CD14-positive monocyte (primary cell): ENCODE measurements around the gene NCOA7. TPM values are rescaled to one million over a fixed set of nuclear protein-coding genes. Genes with fewer than 3 reads are reported as not detected.

Experiments
- DNase-seq, 3 donors: peaks; one replicate each; pipeline ENCODE4 v3.0.0-alpha.2; 2011 to 2022
- H2AFZ ChIP-seq: 2 replicates; pipeline ENCODE4 v1.6.0; 2012; ENCODE audit warnings: mild to moderate bottlenecking, low read depth, low read length, inconsistent platforms; ENCODE audit not compliant: insufficient read depth, poor library complexity, severe bottlenecking
- H3K27ac ChIP-seq, 2 donors: 1 replicate in 1 of 2; 2 replicates in 1 of 2; pipeline ENCODE4 v1.5.1; 2012 to 2013; ENCODE audit warnings: low read length in 2 of 2, control low read depth in 1 of 2, inconsistent platforms in 1 of 2, low read depth in 1 of 2, mild to moderate bottlenecking in 1 of 2
- H3K27me3 ChIP-seq, 2 donors: one replicate each; pipeline versions ENCODE4 v1.6.0 to v1.6.1; 2011 to 2013; ENCODE audit warnings: low read length in 2 of 2; ENCODE audit not compliant: control insufficient read depth in 2 of 2, insufficient read depth in 2 of 2
- H3K36me3 ChIP-seq, 2 donors: replicated peaks in 1 of 2; 1 replicate in 1 of 2; 2 replicates in 1 of 2; pipeline versions ENCODE4 v1.5.1 to v1.6.1; 2012 to 2013; ENCODE audit warnings: low read length in 2 of 2, control low read depth in 1 of 2, inconsistent platforms in 1 of 2, mild to moderate bottlenecking in 1 of 2; ENCODE audit not compliant: insufficient read depth in 2 of 2, control insufficient read depth in 1 of 2
- H3K4me1 ChIP-seq, 2 donors: 1 replicate in 1 of 2; 2 replicates in 1 of 2; pipeline versions ENCODE4 v1.5.1 to v1.6.1; 2012 to 2013; ENCODE audit warnings: low read length in 2 of 2, control low read depth in 1 of 2, inconsistent platforms in 1 of 2, mild to moderate bottlenecking in 1 of 2, moderate library complexity in 1 of 2; ENCODE audit not compliant: insufficient read depth in 2 of 2, control insufficient read depth in 1 of 2
- H3K4me2 ChIP-seq: replicated peaks from 2 replicates; pipeline ENCODE3; 2012; ENCODE audit warnings: low read length, moderate library complexity, mild to moderate bottlenecking; ENCODE audit not compliant: poor library complexity, severe bottlenecking; ENCODE audit errors: extremely low read depth
- H3K4me3 ChIP-seq, 3 experiments: fragments of 200-600 bp in 1 of 3; sonication (generic) in 1 of 3; replicated peaks in 1 of 3; 1 replicate in 2 of 3; 2 replicates in 1 of 3; pipeline ENCODE4 v1.5.1; 2011 to 2013; ENCODE audit warnings: low read length in 3 of 3, mild to moderate bottlenecking in 3 of 3, control low read depth in 2 of 3, low read depth in 2 of 3, inconsistent platforms in 1 of 3, moderate library complexity in 1 of 3
- H3K79me2 ChIP-seq: 2 replicates; pipeline ENCODE4 v1.6.0; 2012; ENCODE audit warnings: mild to moderate bottlenecking, control low read depth, inconsistent platforms, low read length, moderate library complexity; ENCODE audit not compliant: insufficient read depth
- H3K9ac ChIP-seq: 2 replicates; pipeline ENCODE4 v1.6.0; 2017; ENCODE audit warnings: low read length, mild to moderate bottlenecking; ENCODE audit not compliant: insufficient read depth, poor library complexity, severe bottlenecking
- H3K9me3 ChIP-seq, 2 donors: replicated peaks in 1 of 2; 1 replicate in 1 of 2; 2 replicates in 1 of 2; pipeline versions ENCODE4 v1.5.1 to v1.6.1; 2012 to 2013; ENCODE audit warnings: low read length in 2 of 2, control low read depth in 1 of 2; ENCODE audit not compliant: control insufficient read depth in 1 of 2, insufficient read depth in 1 of 2
- H4K20me1 ChIP-seq: 2 replicates; pipeline ENCODE4 v1.6.0; 2012; ENCODE audit warnings: mild to moderate bottlenecking, low read length, control low read depth, moderate library complexity; ENCODE audit not compliant: insufficient read depth
- H3K27ac Mint-ChIP-seq, 7 donors: one replicate each; pipeline ENCODE4 v1.8.0; 2020; ENCODE audit warnings: mild to moderate bottlenecking in 7 of 7, mixed read lengths in 7 of 7, moderate library complexity in 6 of 7, inconsistent platforms in 2 of 7
- H3K27me3 Mint-ChIP-seq, 3 donors: one replicate each; pipeline ENCODE4 v1.8.0; 2021 to 2022; ENCODE audit warnings: low read depth in 3 of 3, mild to moderate bottlenecking in 3 of 3, mixed read lengths in 3 of 3, moderate library complexity in 3 of 3, inconsistent platforms in 1 of 3
- H3K36me3 Mint-ChIP-seq, 2 donors: one replicate each; pipeline ENCODE4 v1.8.0; 2020; ENCODE audit warnings: mixed read lengths in 2 of 2, inconsistent platforms in 1 of 2, mild to moderate bottlenecking in 1 of 2
- H3K4me1 Mint-ChIP-seq: one replicate; pipeline ENCODE4 v1.8.0; 2020; ENCODE audit warnings: mild to moderate bottlenecking, mixed read lengths
- H3K4me3 Mint-ChIP-seq, 2 donors: one replicate each; pipeline ENCODE4 v1.8.0; 2020; ENCODE audit warnings: mild to moderate bottlenecking in 2 of 2, mixed read lengths in 2 of 2, moderate library complexity in 1 of 2
- H3K9me3 Mint-ChIP-seq, 7 donors: one replicate each; pipeline ENCODE4 v1.8.0; 2020 to 2022; ENCODE audit warnings: mixed read lengths in 7 of 7, mild to moderate bottlenecking in 6 of 7, moderate library complexity in 6 of 7, inconsistent platforms in 2 of 7
- CTCF ChIP-seq: fragments of 200-600 bp; IDR thresholded peaks from one replicate; pipeline ENCODE4 v1.8.0; 2022; ENCODE audit warnings: antibody characterized with exemption, mild to moderate bottlenecking
- WGBS: methylation state at CpG from one replicate; pipeline ENCODE4 v1.1.5; 2013; ENCODE audit warnings: missing lambda C conversion rate; ENCODE audit not compliant: insufficient coverage; 5-methylcytosine and 5-hydroxymethylcytosine counted together
- intact Hi-C, 2 donors: fragments of 100-400 bp; cut with micrococcal nuclease; formaldehyde crosslinking; loops; one replicate each; pipeline versions ENCODE4 v1.15.0 to v1.15.1; 2023
- polyA plus RNA-seq, 3 donors: library from polyadenylated mRNA; depleted of rRNA in 1 of 3; unstranded in 2 of 3; stranded (reverse) in 1 of 3; fragments of 300-500 nt in 2 of 3; fragments of >200 nt in 1 of 3; fragmentation: Illumina TruSeq in 2 of 3; gene quantifications; 1 replicate in 2 of 3; 2 replicates in 1 of 3; pipeline ENCODE4 v1.2.3, GENCODE V29; 2012 to 2021

NCOA7 gene
- polyA plus RNA-seq, 3 donors: 8.3 to 21.9 (median 11.2) TPM

- no peak for TF ChIP-seq CTCF
- intact Hi-C loops: no loop called here
- Mint-ChIP-seq H3K36me3 (peaks cover 22 to 35% of the 10 kb centered on the region in 2 donors), H3K27me3 (no peaks in the 10 kb centered on the region), H3K4me3 (no peak overlapping the region), H3K9me3 (no peaks in the 10 kb centered on the region), H3K27ac (no peak overlapping the region), H3K4me1 (peaks cover 56% of the 10 kb centered on the region)
- Histone ChIP-seq H3K9me3 (no peaks in the 10 kb centered on the region), H2AFZ (no peak overlapping the region), H4K20me1 (no peaks in the 10 kb centered on the region), H3K4me3 (no peak overlapping the region), H3K36me3 (peaks cover 0 to 13% of the 10 kb centered on the region in 2 donors), H3K27me3 (no peaks in the 10 kb centered on the region), H3K79me2 (peaks cover 26% of the 10 kb centered on the region), H3K4me2 (no peak overlapping the region), H3K4me1 (peaks cover 27 to 39% of the 10 kb centered on the region in 2 donors), H3K9ac (no peak overlapping the region), H3K27ac (no peak overlapping the region)
- peak in 1 of 3 donors; percentile 26 for DNase-seq
- WGBS: no CpG with 5 or more reads among the region's 1 CpG
Measured at GRCh38 chr6:125816828-125817280, 26.1 kb downstream of the NCOA7 start.

DNA sequence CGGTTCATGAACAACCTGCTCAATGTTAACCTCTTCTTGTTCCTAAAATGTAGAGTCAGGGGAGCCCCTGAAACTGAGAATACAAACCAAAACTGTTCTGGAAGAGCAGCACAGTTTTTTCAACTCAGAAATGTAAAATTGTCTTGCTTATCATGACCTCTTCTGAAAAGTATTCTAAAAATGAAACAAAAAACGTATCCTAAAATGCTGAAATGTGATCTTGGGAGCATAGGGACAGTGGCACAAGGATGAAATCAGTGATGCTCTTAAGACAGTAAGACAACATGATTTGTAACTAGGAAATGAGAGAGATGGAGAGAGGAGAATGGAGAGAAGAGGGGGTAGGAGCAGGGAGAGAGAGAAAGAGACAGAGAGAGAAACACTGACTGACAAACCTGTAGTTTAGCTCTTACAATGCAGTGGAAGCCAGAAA, 27.5 kb downstream of the NCOA7 start:
- no peaks in the 10 kb centered on the region for H3K27me3 Mint-ChIP-seq
- peaks cover 43% of the 10 kb centered on the region for H3K4me1 Mint-ChIP-seq
- peaks cover 12% of the 10 kb centered on the region for H3K79me2 ChIP-seq
- H3K9ac ChIP-seq: no peak overlapping the region
- no peaks in the 10 kb centered on the region for H3K27me3 ChIP-seq
- no peak overlapping the region for H2AFZ ChIP-seq
- H4K20me1 ChIP-seq: no peaks in the 10 kb centered on the region
- no peaks in the 10 kb centered on the region for H3K9me3 Mint-ChIP-seq
- TF ChIP-seq CTCF: no peak
- H3K27ac ChIP-seq: peak overlapping the region in 1 of 2 donors; percentile 1
- H3K27ac Mint-ChIP-seq: peak overlapping the region in 5 of 7 donors; percentile 4 to 43 (median 34)
- intact Hi-C loops: no loop called here
- no peak for DNase-seq
- no peak overlapping the region for H3K4me3 Mint-ChIP-seq
- H3K4me1 ChIP-seq: peaks cover 20 to 26% of the 10 kb centered on the region in 2 donors
- peaks cover 0 to 13% of the 10 kb centered on the region in 2 donors for H3K36me3 ChIP-seq
- H3K4me3 ChIP-seq: no peak overlapping the region
- WGBS: 89% methylated on average over 2 of the region's 2 CpGs
- no peaks in the 10 kb centered on the region for H3K9me3 ChIP-seq
- H3K36me3 Mint-ChIP-seq: peaks cover 24 to 32% of the 10 kb centered on the region in 2 donors
- no peak overlapping the region for H3K4me2 ChIP-seq
